Neural cell (in vitro differentiated cells): Measurements from ENCODE around the gene SLX4IP. TPM values are rescaled to one million over a fixed set of nuclear protein-coding genes. Genes with fewer than 3 reads are reported as not detected.

Experiments used
- H2AFZ ChIP-seq: fragments of 200-600, 300-800 bp; sonication (generic), shearing (Covaris generic); 2 replicates; pipeline ENCODE4 v1.6.0; 2014; ENCODE audit warnings: low read depth, mild to moderate bottlenecking, antibody characterized with exemption, low read length, moderate library complexity
- H3F3A ChIP-seq: fragments of 200-600 bp; shearing (Covaris generic); 2 replicates; pipeline ENCODE4 v1.6.1; 2016; ENCODE audit warnings: mild to moderate bottlenecking, moderate library complexity, mixed read lengths, antibody characterized with exemption, low read length; ENCODE audit not compliant: insufficient read depth, poor library complexity, severe bottlenecking
- H3K27ac ChIP-seq: fragments of 200-600, 300-800 bp; sonication (generic), shearing (Covaris generic); 2 replicates; pipeline ENCODE4 v1.5.1; 2014; ENCODE audit warnings: mild to moderate bottlenecking, low read length, moderate library complexity
- H3K27me3 ChIP-seq: fragments of 300-800, 200-600 bp; sonication (generic), shearing (Covaris generic); 2 replicates; pipeline ENCODE4 v1.6.0; 2014; ENCODE audit warnings: mild to moderate bottlenecking, low read depth, low read length, moderate library complexity; ENCODE audit not compliant: insufficient read depth
- H3K36me3 ChIP-seq: fragments of 300-800, 200-600 bp; sonication (generic), shearing (Covaris generic); 2 replicates; pipeline ENCODE4 v1.5.1; 2014; ENCODE audit warnings: mild to moderate bottlenecking, antibody characterized with exemption, low read length, moderate library complexity; ENCODE audit not compliant: insufficient read depth
- H3K4me2 ChIP-seq: fragments of 300-800, 200-600 bp; sonication (generic), shearing (Covaris generic); 2 replicates; pipeline ENCODE4 v1.6.0; 2014; ENCODE audit warnings: mild to moderate bottlenecking, low read length
- H3K4me3 ChIP-seq: fragments of 300-800, 200-600 bp; sonication (generic), shearing (Covaris generic); 2 replicates; pipeline ENCODE4 v1.5.1; 2014; ENCODE audit warnings: mild to moderate bottlenecking, low read length, moderate library complexity
- H3K79me2 ChIP-seq: fragments of 200-600 bp; shearing (Covaris generic); replicated peaks from 2 replicates; pipeline ENCODE4 v1.6.0; 2014; ENCODE audit warnings: mild to moderate bottlenecking, low read length, moderate library complexity; ENCODE audit not compliant: insufficient read depth
- H3K9ac ChIP-seq: fragments of 300-800, 200-600 bp; sonication (generic), shearing (Covaris generic); 2 replicates; pipeline ENCODE4 v1.6.1; 2016; ENCODE audit warnings: mild to moderate bottlenecking, low read length, mixed read lengths
- H3K9me2 ChIP-seq: fragments of 200-600 bp; shearing (Covaris generic); 2 replicates; pipeline ENCODE4 v1.6.1; 2016; ENCODE audit warnings: mild to moderate bottlenecking, low read length, mixed read lengths; ENCODE audit not compliant: insufficient read depth
- H3K9me3 ChIP-seq: fragments of 200-600, 300-800 bp; sonication (generic), shearing (Covaris generic); 2 replicates; pipeline ENCODE4 v1.6.1; 2016; ENCODE audit warnings: mild to moderate bottlenecking, mixed run types, low read length, moderate library complexity, mixed read lengths
- H4K20me1 ChIP-seq: fragments of 200-600 bp; shearing (Covaris generic); 2 replicates; pipeline ENCODE4 v1.6.1; 2016; ENCODE audit warnings: mild to moderate bottlenecking, mixed run types; ENCODE audit not compliant: insufficient read depth
- CTCF ChIP-seq: fragments of 450-650 bp; IDR thresholded peaks from 2 replicates; pipeline ENCODE4 v1.5.1; 2014; ENCODE audit warnings: antibody characterized with exemption, mild to moderate bottlenecking, moderate library complexity; ENCODE audit not compliant: poor library complexity, severe bottlenecking
- EP300 ChIP-seq: fragments of 450-650 bp; conservative IDR thresholded peaks from 2 replicates; pipeline ENCODE4 v1.6.1; 2014; ENCODE audit warnings: antibody characterized with exemption, mild to moderate bottlenecking, moderate library complexity; ENCODE audit not compliant: poor library complexity, severe bottlenecking
- EZH2 ChIP-seq: fragments of 200-600, 300-800 bp; shearing (Covaris generic), sonication (generic); IDR thresholded peaks from 2 replicates; pipeline ENCODE4 v1.6.1; 2014; ENCODE audit warnings: antibody characterized with exemption, low read length, borderline replicate concordance, mild to moderate bottlenecking; ENCODE audit not compliant: insufficient read depth, poor library complexity, severe bottlenecking
- MXI1 ChIP-seq: fragments of 450-650 bp; conservative IDR thresholded peaks from 2 replicates; pipeline ENCODE4 v1.6.1; 2014; ENCODE audit warnings: antibody characterized with exemption, mild to moderate bottlenecking; ENCODE audit not compliant: poor library complexity, severe bottlenecking
- POLR2AphosphoS5 ChIP-seq: IDR thresholded peaks from 2 replicates; pipeline ENCODE4 v1.6.1; 2012
- RAD21 ChIP-seq: fragments of 450-650 bp; conservative IDR thresholded peaks from 2 replicates; pipeline ENCODE4 v1.6.1; 2014; ENCODE audit warnings: antibody characterized with exemption, mild to moderate bottlenecking, moderate library complexity
- REST ChIP-seq: IDR thresholded peaks from 2 replicates; pipeline ENCODE4 v1.6.1; 2012; ENCODE audit warnings: borderline replicate concordance
- SMC3 ChIP-seq: fragments of 450-650 bp; conservative IDR thresholded peaks from 2 replicates; pipeline ENCODE4 v1.6.1; 2014; ENCODE audit warnings: antibody characterized with exemption, mild to moderate bottlenecking, moderate library complexity; ENCODE audit not compliant: poor library complexity
- TAF1 ChIP-seq: IDR thresholded peaks from 2 replicates; pipeline ENCODE4 v1.6.1; 2012; ENCODE audit warnings: low read depth
- polyA plus RNA-seq: library from polyadenylated mRNA; depleted of rRNA; stranded (reverse); fragments of >200 nt; gene quantifications from 2 replicates; pipeline ENCODE4 v1.2.3, GENCODE V29; 2014

Gene SLX4IP
- polyA plus RNA-seq, 1 donor from 2014 or later = 6.4 TPM

- H3K4me3 ChIP-seq = no peak overlapping the region
- H3K27ac ChIP-seq = no peak overlapping the region
- no peaks in the 10 kb centered on the region for H3K36me3 ChIP-seq
- TF ChIP-seq MXI1 (no peak), CTCF (no peak), EP300 (no peak), RAD21 (no peak), REST (no peak), EZH2 (no peak), TAF1 (no peak), SMC3 (no peak), POLR2AphosphoS5 (no peak)
- no peaks in the 10 kb centered on the region for H3K27me3 ChIP-seq
- no peak overlapping the region for H3K9ac ChIP-seq
- no peak overlapping the region for H3K4me2 ChIP-seq
- no peaks in the 10 kb centered on the region for H3K9me2 ChIP-seq
- no peaks in the 10 kb centered on the region for H3K79me2 ChIP-seq
- no peaks in the 10 kb centered on the region for H4K20me1 ChIP-seq
- no peak overlapping the region for H2AFZ ChIP-seq
- no peaks in the 10 kb centered on the region for H3F3A ChIP-seq
- no peaks in the 10 kb centered on the region for H3K9me3 ChIP-seq
Measured at GRCh38 chr20:10531848-10532247, 96.7 kb downstream of the SLX4IP start.

- Histone ChIP-seq H3K9me2 (no peaks in the 10 kb centered on the region), H3K36me3 (no peaks in the 10 kb centered on the region), H2AFZ (no peak overlapping the region), H4K20me1 (no peaks in the 10 kb centered on the region), H3K27ac (no peak overlapping the region), H3F3A (no peaks in the 10 kb centered on the region), H3K4me2 (no peak overlapping the region), H3K4me3 (no peak overlapping the region), H3K9ac (no peak overlapping the region), H3K27me3 (no peaks in the 10 kb centered on the region), H3K79me2 (no peaks in the 10 kb centered on the region), H3K9me3 (no peaks in the 10 kb centered on the region)
- no peak for TF ChIP-seq RAD21
- TF ChIP-seq REST = no peak
- TF ChIP-seq CTCF = no peak
- TF ChIP-seq EZH2 = no peak
- TF ChIP-seq MXI1 = no peak
- TF ChIP-seq SMC3 = no peak
- TF ChIP-seq TAF1 = no peak
Measured at GRCh38 chr20:10532361-10532760, 97.3 kb downstream of the SLX4IP start.
